Hypothalamus (tissue), 51 donors: Measurements from ENCODE around the gene DSCAML1.

Experiments
- DNase-seq, 51 donors: peaks; one replicate each; lab custom pipeline; 2025; lab: John Stamatoyannopoulos, UW

DSCAML1 gene

GRCh38 chr11:117544130-117544800 lies 252.8 kb downstream of the DSCAML1 start:
- no peak for DNase-seq

GRCh38 chr11:117541211-117541610 lies 255.8 kb downstream of the DSCAML1 start:
- DNase-seq: no peak

GRCh38 chr11:117538263-117539135 lies 258.5 kb downstream of the DSCAML1 start:
- DNase-seq: peak in 11 of 51 donors; percentile 9 to 44 (median 20)

- DNase-seq: peak in 46 of 51 donors; percentile 13 to 92 (median 58)
These were observed 261.1 kb downstream of the DSCAML1 start for GRCh38 chr11:117535850-117536411.

- peak in 49 of 51 donors; percentile 22 to 92 (median 62) for DNase-seq
These were observed 261.7 kb downstream of the DSCAML1 start for GRCh38 chr11:117535201-117535849.

GRCh38 chr11:117532568-117532967 lies 264.4 kb downstream of the DSCAML1 start:
- DNase-seq: no peak

GRCh38 chr11:117529816-117530215 lies 267.2 kb downstream of the DSCAML1 start:
- DNase-seq: peak in 2 of 51 donors; percentile 21 to 40

GRCh38 chr11:117528097-117528721 lies 268.8 kb downstream of the DSCAML1 start:
- peak in 1 of 51 donors; percentile 30 for DNase-seq

- no peak for DNase-seq
These were observed 269.7 kb downstream of the DSCAML1 start for GRCh38 chr11:117527271-117527670.

- no peak for DNase-seq
These were observed 271.0 kb downstream of the DSCAML1 start for GRCh38 chr11:117525866-117526542.

GRCh38 chr11:117524468-117525183 lies 272.4 kb downstream of the DSCAML1 start:
- DNase-seq: no peak

- DNase-seq: no peak
These were observed 273.3 kb downstream of the DSCAML1 start for GRCh38 chr11:117523680-117524079.

- no peak for DNase-seq
These were observed 275.0 kb downstream of the DSCAML1 start for GRCh38 chr11:117521974-117522373.

- DNase-seq: no peak
These were observed 276.1 kb downstream of the DSCAML1 start for GRCh38 chr11:117520966-117521365.

- no peak for DNase-seq
These were observed 276.8 kb downstream of the DSCAML1 start for GRCh38 chr11:117520201-117520600.

GRCh38 chr11:117519590-117519989 lies 277.4 kb downstream of the DSCAML1 start:
- DNase-seq: no peak

- no peak for DNase-seq
These were observed 277.8 kb downstream of the DSCAML1 start for GRCh38 chr11:117519170-117519569.

- no peak for DNase-seq
These were observed 278.6 kb downstream of the DSCAML1 start for GRCh38 chr11:117518455-117518854.

- no peak for DNase-seq
These were observed 279.9 kb downstream of the DSCAML1 start for GRCh38 chr11:117517097-117517496.
